Heart left ventricle (tissue), 16 donors: ENCODE data around the gene DNAJB6. TPM values are rescaled to one million over a fixed set of nuclear protein-coding genes. Genes with fewer than 3 reads are reported as not detected.
A peak's percentile ranks its signal among the peaks of the same experiment; 100 is the strongest.

Experiments used
- ATAC-seq, 4 donors: fragments of 200-7000 bp; cut with Tn5 transposase; one replicate each; pipeline ENCODE4 v1.9.1; 2020 to 2022; ENCODE audit warnings: moderate library complexity in 4 of 4, mild to moderate bottlenecking in 3 of 4, moderate number of reproducible peaks in 1 of 4
- DNase-seq, 5 donors: peaks; one replicate each; pipeline ENCODE4 v3.0.0-alpha.2; 2020
- H3K27ac ChIP-seq, 12 donors: fragments of 200-600 bp; sonication (generic) in 4 of 12; one replicate each; pipeline versions ENCODE4 v1.5.0 to v1.8.0; 2016 to 2022; ENCODE audit warnings: mild to moderate bottlenecking in 2 of 12
- H3K27me3 ChIP-seq, 9 donors: fragments of 200-600 bp; sonication (generic) in 2 of 9; one replicate each; pipeline versions ENCODE4 v1.5.1 to v1.8.0; 2016 to 2022; ENCODE audit warnings: mild to moderate bottlenecking in 3 of 9
- H3K36me3 ChIP-seq, 9 donors: fragments of 200-600 bp; sonication (generic) in 2 of 9; one replicate each; pipeline versions ENCODE4 v1.5.0 to v1.8.0; 2018 to 2022; ENCODE audit warnings: mild to moderate bottlenecking in 2 of 9
- H3K4me1 ChIP-seq, 12 donors: fragments of 200-600 bp; sonication (generic) in 4 of 12; one replicate each; pipeline versions ENCODE4 v1.5.0 to v1.8.0; 2016 to 2022; ENCODE audit warnings: mild to moderate bottlenecking in 3 of 12
- H3K4me3 ChIP-seq, 12 donors: fragments of 200-600 bp; sonication (generic) in 4 of 12; one replicate each; pipeline versions ENCODE4 v1.5.0 to v1.8.0; 2017 to 2022; ENCODE audit warnings: mild to moderate bottlenecking in 9 of 12, moderate library complexity in 4 of 12
- H3K9me3 ChIP-seq, 12 donors: fragments of 200-600 bp; sonication (generic) in 4 of 12; one replicate each; pipeline versions ENCODE4 v1.5.0 to v1.8.0; 2016 to 2022; ENCODE audit warnings: mild to moderate bottlenecking in 1 of 12
- POLR2A ChIP-seq, 2 donors: fragments of 450-650 bp; IDR thresholded peaks; one replicate each; pipeline ENCODE4 v1.6.1; 2017; ENCODE audit warnings: antibody characterized with exemption in 2 of 2, mild to moderate bottlenecking in 2 of 2, moderate library complexity in 2 of 2
- WGBS, 4 donors: extraction: QIAGEN DNeasy Blood & Tissue Kit in 2 of 4; methylation state at CpG; one replicate each; pipeline versions ENCODE4 v1.1.5 to v1.1.7; 2013 to 2018; 5-methylcytosine and 5-hydroxymethylcytosine counted together
- intact Hi-C, 10 donors: fragments of 100-400 bp; cut with DNase I; formaldehyde crosslinking; loops; one replicate each; pipeline versions ENCODE4 v1.11.1 to v1.14.2; 2022
- polyA plus RNA-seq, 2 donors: library from polyadenylated mRNA; stranded (reverse); fragments of 200-250 nt; gene quantifications; one replicate each; pipeline ENCODE4 v1.2.3, GENCODE V29; 2013
- total RNA-seq, 9 donors: library from RNA; depleted of rRNA in 2 of 9; stranded (reverse); fragments of >200 nt in 2 of 9; fragmentation: NEBNext Ultra II Directional in 3 of 9; extraction: Animal tissue kit (Norgen Biotek cat#: 25700) in 3 of 9; gene quantifications; one replicate each; pipeline versions ENCODE4 v1.1.0 to v1.2.4, GENCODE V29; 2016 to 2023
- TF ChIP-seq, protein P1 (sequence below), 12 donors: fragments of 200-600 bp; sonication (generic) in 4 of 12; IDR thresholded peaks; one replicate each; pipeline versions ENCODE4 v1.5.0 to v1.8.0; 2018 to 2022; ENCODE audit warnings: antibody characterized with exemption in 12 of 12, mild to moderate bottlenecking in 5 of 12
- donor health status: ischemic (EF 13 %, LVEDD 7.1; RV severe dilation, severe dysfunction).
- donor health status: healthy with polysubstance abuse.
- donor health status: DM: no; HTN: yes; CAD: no.
- donor health status: DM: no; HTN: no; CAD: no.
- donor health status: ischemic (EF 25% LVEDD 6.9; RV normal size, moderate dysfunction).
- donor health status: ischemic (EF 25% LVEDD 5.7; RV mildly dilated, moderate dysfunction).
- donor health status: healthy.
- donor health status: DM: yes; HTN: yes; CAD: no.
- donor health status: ischemic (EF 35%, LVEDD 5.7; RV mildly dilated, moderate dysfunction).
- donor health status: nonischemic (EF 11% LVEDD 7.7; RV severe dilation, severe dysfunction).
- donor health status: DM: yes; HTN: yes; CAD: no.
- donor health status: PGD.
- donor health status: ischemic (EF 29% LVEDD 5.4; RV normal size, mild dysfunction).
- donor health status: nonischemic (EF 23%, LVEDD 6.1; RV moderate dilation, normal function).

Gene DNAJB6
- total and polyA plus RNA-seq, 11 donors = 118 to 237 (median 162) TPM

DNA sequence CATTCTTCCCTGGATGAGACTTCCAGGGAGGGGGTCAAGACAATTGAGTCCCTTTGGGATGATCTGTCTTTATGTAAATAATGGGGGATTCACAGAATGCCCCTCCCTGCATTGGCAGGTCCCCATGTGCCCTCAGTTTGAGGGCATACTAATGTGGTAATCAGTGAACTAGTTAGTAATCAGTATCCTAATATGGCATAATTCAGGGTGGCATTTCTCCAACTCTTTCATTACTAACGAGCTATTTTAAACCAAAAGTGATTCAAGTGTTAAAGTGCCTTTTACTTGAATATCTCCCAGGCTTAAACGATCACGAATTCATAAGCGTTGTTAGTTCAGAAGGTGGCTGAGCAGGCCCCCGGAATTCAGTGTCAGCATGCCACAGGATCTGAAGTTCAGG is 1.6 kb upstream of the DNAJB6 start:
- H3K9me3 ChIP-seq = no peaks in the 10 kb centered on the region
- ATAC-seq (no peak), DNase-seq (no peak)
- peaks cover under 1 to 34% (median 22%) of the 10 kb centered on the region in 12 donors for H3K4me1 ChIP-seq
- intact Hi-C loops = loop anchor here in 5 of 10 donors (5.0 to 10.0 kb wide), 5 partner anchors 42 to 190 kb away; no protein-coding TSS in a partner anchor
- no peaks in the 10 kb centered on the region for H3K27me3 ChIP-seq
- 78 to 93% (median 88%) methylated on average over 5 of the region's 5 CpGs for WGBS, 4 donors
- no peak overlapping the region for H3K27ac ChIP-seq
- H3K36me3 ChIP-seq = no peaks in the 10 kb centered on the region
- no peak for TF ChIP-seq POLR2A (IDR thresholded peaks at IDR 0.05)
- TF ChIP-seq, protein P1, sequence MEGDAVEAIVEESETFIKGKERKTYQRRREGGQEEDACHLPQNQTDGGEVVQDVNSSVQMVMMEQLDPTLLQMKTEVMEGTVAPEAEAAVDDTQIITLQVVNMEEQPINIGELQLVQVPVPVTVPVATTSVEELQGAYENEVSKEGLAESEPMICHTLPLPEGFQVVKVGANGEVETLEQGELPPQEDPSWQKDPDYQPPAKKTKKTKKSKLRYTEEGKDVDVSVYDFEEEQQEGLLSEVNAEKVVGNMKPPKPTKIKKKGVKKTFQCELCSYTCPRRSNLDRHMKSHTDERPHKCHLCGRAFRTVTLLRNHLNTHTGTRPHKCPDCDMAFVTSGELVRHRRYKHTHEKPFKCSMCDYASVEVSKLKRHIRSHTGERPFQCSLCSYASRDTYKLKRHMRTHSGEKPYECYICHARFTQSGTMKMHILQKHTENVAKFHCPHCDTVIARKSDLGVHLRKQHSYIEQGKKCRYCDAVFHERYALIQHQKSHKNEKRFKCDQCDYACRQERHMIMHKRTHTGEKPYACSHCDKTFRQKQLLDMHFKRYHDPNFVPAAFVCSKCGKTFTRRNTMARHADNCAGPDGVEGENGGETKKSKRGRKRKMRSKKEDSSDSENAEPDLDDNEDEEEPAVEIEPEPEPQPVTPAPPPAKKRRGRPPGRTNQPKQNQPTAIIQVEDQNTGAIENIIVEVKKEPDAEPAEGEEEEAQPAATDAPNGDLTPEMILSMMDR (IDR thresholded peaks at IDR 0.05) = no peak
- no peak overlapping the region for H3K4me3 ChIP-seq

DNA sequence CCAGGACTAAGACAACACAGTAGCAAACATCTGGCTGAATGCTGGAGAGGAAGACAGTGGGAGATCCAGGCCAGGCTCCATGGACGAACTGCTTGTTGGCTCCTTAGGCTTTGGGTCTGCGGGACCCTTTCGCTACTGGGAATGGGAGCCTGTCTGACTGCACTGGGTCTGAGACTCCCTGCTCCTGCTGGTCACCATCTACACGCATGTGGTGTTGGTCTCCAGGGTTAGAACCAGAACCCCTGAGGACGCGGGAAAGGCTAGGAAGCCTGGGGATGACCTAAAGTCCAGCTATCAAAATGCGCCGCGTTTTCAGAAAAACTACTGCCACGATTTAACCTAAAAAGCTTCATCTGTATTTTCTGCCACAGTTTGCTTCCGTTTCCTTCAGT is 817 bp upstream of the DNAJB6 start:
- Histone ChIP-seq H3K4me1 (peaks cover 4 to 42% (median 28%) of the 10 kb centered on the region in 12 donors), H3K36me3 (no peaks in the 10 kb centered on the region), H3K4me3 (peak overlapping the region; percentile 46 to 99 (median 81)), H3K27ac (peak overlapping the region; percentile 88 to 100 (median 97)), H3K27me3 (no peaks in the 10 kb centered on the region), H3K9me3 (no peaks in the 10 kb centered on the region)
- no peak for TF ChIP-seq POLR2A (IDR thresholded peaks at IDR 0.05)
- TF ChIP-seq, protein P1 (IDR thresholded peaks at IDR 0.05) = no peak
- ATAC-seq (no peak), DNase-seq (no peak)
- intact Hi-C loops = loop anchor here in 5 of 10 donors (2.0 to 10.0 kb wide), 6 partner anchors 41 to 191 kb away; no protein-coding TSS in a partner anchor
- whole genome bisulfite sequencing, 4 donors = 37 to 58% (median 42%) methylated on average over 11 of the region's 11 CpGs

DNA sequence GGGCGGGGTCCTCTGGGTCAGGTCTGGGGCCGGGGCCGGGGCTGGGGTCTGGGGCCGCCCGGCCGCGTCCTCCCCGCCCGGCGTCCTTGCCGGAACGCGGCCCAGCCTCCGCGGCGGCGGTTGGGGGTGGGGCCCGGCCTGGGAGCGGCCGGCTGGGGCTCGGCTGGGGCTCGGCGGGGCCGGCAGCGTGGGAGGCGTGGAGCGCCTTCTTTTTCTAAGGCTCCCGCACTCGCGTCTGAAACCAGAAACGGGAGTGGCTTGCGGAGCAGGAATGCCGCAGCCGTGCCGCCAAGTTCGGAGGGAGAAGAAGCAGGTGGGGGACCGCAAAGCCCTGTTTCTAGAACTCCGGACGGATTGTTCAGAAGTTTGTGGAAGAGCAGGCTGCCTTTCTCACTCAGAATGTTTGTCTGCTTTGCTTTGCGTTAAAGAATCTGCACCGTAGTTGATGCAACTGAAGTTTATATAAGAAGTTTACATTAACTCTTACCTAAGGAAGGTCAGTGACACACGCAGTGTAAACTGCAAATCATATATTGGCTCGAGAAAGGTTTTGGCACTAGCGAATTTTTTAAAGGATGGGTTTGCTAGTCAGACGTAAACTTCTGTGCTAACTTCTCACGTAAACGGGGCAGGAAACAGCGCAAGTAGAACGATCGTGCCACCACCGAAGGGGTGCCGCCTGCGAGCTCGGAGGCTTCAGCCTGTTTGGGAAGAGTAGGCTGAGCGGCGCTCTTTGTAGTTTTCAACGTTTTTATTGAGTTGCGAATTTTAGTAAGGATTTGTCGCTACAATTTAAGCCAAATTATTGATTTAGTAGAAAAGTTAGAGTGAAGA is 729 bp downstream of the DNAJB6 start:
- H3K27ac ChIP-seq = peak overlapping the region; percentile 88 to 100 (median 97)
- TF ChIP-seq, protein P1 (IDR thresholded peaks at IDR 0.05) = no peak
- TF ChIP-seq POLR2A (IDR thresholded peaks at IDR 0.05) = no peak
- intact Hi-C loops = loop anchor here in 5 of 10 donors (2.0 to 10.0 kb wide), 7 partner anchors 40 to 193 kb away; no protein-coding TSS in a partner anchor
- DNase-seq = peak; percentile 65 to 85 (median 75)
- WGBS, 4 donors = 1% methylated on average over 22 to 59 of the region's 59 CpGs
- H3K4me1 ChIP-seq = peaks cover 7 to 57% (median 40%) of the 10 kb centered on the region in 12 donors
- H3K9me3 ChIP-seq = no peaks in the 10 kb centered on the region
- no peaks in the 10 kb centered on the region for H3K27me3 ChIP-seq
- H3K36me3 ChIP-seq = no peaks in the 10 kb centered on the region
- peak in 3 of 4 donors; percentile 37 to 77 (median 76) for ATAC-seq
- H3K4me3 ChIP-seq = peak overlapping the region; percentile 46 to 99 (median 81)
